Liver (tissue), 9 donors: ENCODE measurements around the gene FHDC1. TPM values are rescaled to one million over a fixed set of nuclear protein-coding genes. Genes with fewer than 3 reads are reported as not detected.

Source experiments
- DNase-seq: peaks from one replicate; pipeline ENCODE4 v3.0.0-alpha.2; 2017; ENCODE audit warnings: low spot score
- H3K27ac ChIP-seq, 2 donors: one replicate each; pipeline ENCODE4 v1.7.0; 2013; ENCODE audit warnings: inconsistent platforms in 2 of 2, low read length in 2 of 2, control low read depth in 1 of 2, low read depth in 1 of 2, mild to moderate bottlenecking in 1 of 2
- H3K27me3 ChIP-seq, 4 donors: one replicate each; pipeline versions ENCODE4 v1.6.1 to v1.7.0; 2013; ENCODE audit warnings: low read length in 3 of 4, inconsistent platforms in 1 of 4, mild to moderate bottlenecking in 1 of 4, moderate library complexity in 1 of 4; ENCODE audit not compliant: control insufficient read depth in 4 of 4, insufficient read depth in 4 of 4
- H3K36me3 ChIP-seq, 4 donors: one replicate each; pipeline versions ENCODE4 v1.6.1 to v1.7.0; 2013; ENCODE audit warnings: low read length in 3 of 4, mild to moderate bottlenecking in 3 of 4, low read depth in 1 of 4, moderate library complexity in 1 of 4; ENCODE audit not compliant: control insufficient read depth in 4 of 4, insufficient read depth in 3 of 4
- H3K4me1 ChIP-seq, 4 donors: one replicate each; pipeline versions ENCODE4 v1.6.1 to v1.7.0; 2013; ENCODE audit warnings: low read length in 3 of 4, mild to moderate bottlenecking in 3 of 4, moderate library complexity in 1 of 4; ENCODE audit not compliant: control insufficient read depth in 4 of 4, insufficient read depth in 4 of 4
- H3K4me3 ChIP-seq, 3 donors: one replicate each; pipeline versions ENCODE4 v1.6.1 to v1.7.0; 2013; ENCODE audit warnings: low read length in 3 of 3, control low read depth in 1 of 3, low read depth in 1 of 3, mild to moderate bottlenecking in 1 of 3
- H3K9ac ChIP-seq, 2 donors: one replicate each; pipeline ENCODE4 v1.7.0; 2013; ENCODE audit warnings: low read length in 2 of 2, mild to moderate bottlenecking in 2 of 2, moderate library complexity in 2 of 2, control low read depth in 1 of 2, low read depth in 1 of 2
- H3K9me3 ChIP-seq, 4 donors: one replicate each; pipeline versions ENCODE4 v1.6.1 to v1.7.0; 2013; ENCODE audit warnings: low read length in 3 of 4; ENCODE audit not compliant: control insufficient read depth in 4 of 4
- ATF3 ChIP-seq: IDR thresholded peaks from 2 replicates; pipeline ENCODE4 v1.6.1; 2016; ENCODE audit warnings: antibody characterized with exemption
- EGR1 ChIP-seq, 2 donors: IDR thresholded peaks; 2 replicates each; pipeline ENCODE4 v1.6.1; 2016 to 2018; ENCODE audit warnings: antibody characterized with exemption in 2 of 2, low read depth in 2 of 2
- FOXA1 ChIP-seq: IDR thresholded peaks from 2 replicates; pipeline ENCODE4 v1.6.1; 2016; ENCODE audit warnings: antibody characterized with exemption
- FOXA2 ChIP-seq: IDR thresholded peaks from 2 replicates; pipeline ENCODE4 v1.6.1; 2016; ENCODE audit warnings: antibody characterized with exemption
- GABPA ChIP-seq, 2 donors: IDR thresholded peaks in 1 of 2; conservative IDR thresholded peaks in 1 of 2; 2 replicates each; pipeline ENCODE4 v1.6.1; 2016; ENCODE audit warnings: antibody characterized with exemption in 2 of 2, mild to moderate bottlenecking in 1 of 2, moderate library complexity in 1 of 2
- HNF4A ChIP-seq, 2 donors: conservative IDR thresholded peaks; 2 replicates each; pipeline ENCODE4 v1.6.1; 2016; ENCODE audit warnings: antibody characterized with exemption in 2 of 2, mild to moderate bottlenecking in 2 of 2
- HNF4G ChIP-seq: IDR thresholded peaks from 2 replicates; pipeline ENCODE4 v1.6.1; 2016; ENCODE audit warnings: antibody characterized with exemption
- JUND ChIP-seq, 2 donors: IDR thresholded peaks; 2 replicates each; pipeline ENCODE4 v1.6.1; 2016; ENCODE audit warnings: antibody characterized with exemption in 2 of 2
- NR2F2 ChIP-seq: IDR thresholded peaks from 2 replicates; pipeline ENCODE4 v1.6.1; 2016; ENCODE audit warnings: antibody characterized with exemption
- RAD21 ChIP-seq, 2 donors: IDR thresholded peaks; 2 replicates each; pipeline ENCODE4 v1.6.1; 2016; ENCODE audit warnings: antibody characterized with exemption in 2 of 2, mild to moderate bottlenecking in 2 of 2
- REST ChIP-seq: IDR thresholded peaks from 2 replicates; pipeline ENCODE4 v1.6.1; 2016; ENCODE audit warnings: antibody characterized with exemption, mild to moderate bottlenecking
- RXRA ChIP-seq, 2 donors: IDR thresholded peaks; 2 replicates each; pipeline ENCODE4 v1.6.1; 2017 to 2018; ENCODE audit warnings: antibody characterized with exemption in 2 of 2, mild to moderate bottlenecking in 1 of 2
- SP1 ChIP-seq: IDR thresholded peaks from 2 replicates; pipeline ENCODE4 v1.6.1; 2018; ENCODE audit warnings: antibody characterized with exemption, mild to moderate bottlenecking
- TAF1 ChIP-seq: conservative IDR thresholded peaks from 2 replicates; pipeline ENCODE4 v1.6.1; 2016; ENCODE audit warnings: antibody characterized with exemption, mild to moderate bottlenecking
- YY1 ChIP-seq: IDR thresholded peaks from 2 replicates; pipeline ENCODE4 v1.6.1; 2016; ENCODE audit warnings: antibody characterized with exemption, mild to moderate bottlenecking
- WGBS: extraction: QIAGEN DNeasy Blood & Tissue Kit; methylation state at CpG from one replicate; pipeline ENCODE4 v1.1.7; 2013; 5-methylcytosine and 5-hydroxymethylcytosine counted together
- polyA plus RNA-seq, 2 donors: library from polyadenylated mRNA; stranded (reverse) in 1 of 2; unstranded in 1 of 2; fragments of 200-250 nt in 1 of 2; fragments of >200 nt in 1 of 2; fragmentation: Nextera tagmentation in 1 of 2; extraction: Ambion mirVana in 1 of 2; gene quantifications; one replicate each; pipeline versions ENCODE4 v1.2.1 to v1.2.3, GENCODE V29; 2013 to 2015
- total RNA-seq, 2 donors: library from RNA; depleted of rRNA; stranded (reverse); fragments of >200 nt; gene quantifications; one replicate each; pipeline ENCODE4 v1.2.3, GENCODE V29; 2014
- TF ChIP-seq, protein P1 (sequence below): fragments of 150-350 bp; IDR thresholded peaks from 2 replicates; pipeline ENCODE4 v1.5.1; 2017; ENCODE audit warnings: improper control_type of control experiment, low read depth, low read length; ENCODE audit not compliant: missing input control
- TF ChIP-seq, protein P2 (sequence below): IDR thresholded peaks from 2 replicates; pipeline ENCODE4 v1.6.1; 2016; ENCODE audit warnings: antibody characterized with exemption
- TF ChIP-seq, protein P3 (sequence below): IDR thresholded peaks from 2 replicates; pipeline ENCODE4 v1.6.1; 2016; ENCODE audit warnings: antibody characterized with exemption
- donor health status: healthy.
- donor health status: healthy.
- donor health status: healthy.
- donor health status: healthy.
- donor health status: healthy.

FHDC1 gene
- total and polyA plus RNA-seq, 4 donors: 0.06 to 33.0 (median 0.11) TPM

DNA sequence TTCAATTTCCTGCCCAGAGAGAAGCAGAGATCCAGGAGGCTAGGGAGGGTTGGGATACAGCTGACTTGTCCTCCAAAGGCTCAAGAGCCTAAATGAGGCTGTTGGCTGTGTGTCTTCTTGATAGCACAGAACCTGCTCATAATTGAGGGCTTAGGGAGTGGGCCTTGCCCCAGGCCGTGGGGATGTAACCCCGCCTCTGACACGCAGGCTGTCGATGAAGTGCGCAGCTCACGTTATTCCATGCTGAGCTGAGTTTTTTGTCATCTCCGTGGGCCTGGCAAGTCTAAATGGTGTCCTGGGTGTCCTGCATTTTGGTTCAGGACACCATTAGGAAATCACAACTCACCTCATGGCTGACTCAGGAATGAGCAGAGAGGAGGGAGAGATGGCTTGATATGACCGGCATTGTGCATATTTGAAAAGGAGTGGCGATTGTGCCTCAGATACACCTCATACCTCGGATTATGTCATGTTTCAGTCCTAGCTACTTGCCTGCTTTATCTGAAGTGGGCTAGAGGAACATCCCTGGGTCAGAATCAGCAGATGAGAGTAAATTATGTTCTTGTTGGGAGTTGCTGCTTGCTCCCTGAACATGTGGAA, 43.7 kb downstream of the FHDC1 start:
- Histone ChIP-seq H3K9ac (no peak overlapping the region), H3K9me3 (no peaks in the 10 kb centered on the region), H3K4me1 (no peaks in the 10 kb centered on the region), H3K27me3 (no peaks in the 10 kb centered on the region), H3K36me3 (no peaks in the 10 kb centered on the region), H3K27ac (no peak overlapping the region), H3K4me3 (no peak overlapping the region)
- TF ChIP-seq RXRA (IDR thresholded peaks at IDR 0.05) (no peak), NR2F2 (no peak), RAD21 (IDR thresholded peaks at IDR 0.05) (no peak), REST (no peak), HNF4A (conservative IDR thresholded peaks at IDR 0.05) (no peak), FOXA2 (no peak), EGR1 (IDR thresholded peaks at IDR 0.05; ENCODE audit: low read depth in 2 of 2) (no peak), GABPA (IDR thresholded peaks at IDR 0.05 in 1 of 2, conservative IDR thresholded peaks at IDR 0.05 in 1 of 2) (no peak), TAF1 (no peak), JUND (IDR thresholded peaks at IDR 0.05) (no peak)
- TF ChIP-seq, protein P1, sequence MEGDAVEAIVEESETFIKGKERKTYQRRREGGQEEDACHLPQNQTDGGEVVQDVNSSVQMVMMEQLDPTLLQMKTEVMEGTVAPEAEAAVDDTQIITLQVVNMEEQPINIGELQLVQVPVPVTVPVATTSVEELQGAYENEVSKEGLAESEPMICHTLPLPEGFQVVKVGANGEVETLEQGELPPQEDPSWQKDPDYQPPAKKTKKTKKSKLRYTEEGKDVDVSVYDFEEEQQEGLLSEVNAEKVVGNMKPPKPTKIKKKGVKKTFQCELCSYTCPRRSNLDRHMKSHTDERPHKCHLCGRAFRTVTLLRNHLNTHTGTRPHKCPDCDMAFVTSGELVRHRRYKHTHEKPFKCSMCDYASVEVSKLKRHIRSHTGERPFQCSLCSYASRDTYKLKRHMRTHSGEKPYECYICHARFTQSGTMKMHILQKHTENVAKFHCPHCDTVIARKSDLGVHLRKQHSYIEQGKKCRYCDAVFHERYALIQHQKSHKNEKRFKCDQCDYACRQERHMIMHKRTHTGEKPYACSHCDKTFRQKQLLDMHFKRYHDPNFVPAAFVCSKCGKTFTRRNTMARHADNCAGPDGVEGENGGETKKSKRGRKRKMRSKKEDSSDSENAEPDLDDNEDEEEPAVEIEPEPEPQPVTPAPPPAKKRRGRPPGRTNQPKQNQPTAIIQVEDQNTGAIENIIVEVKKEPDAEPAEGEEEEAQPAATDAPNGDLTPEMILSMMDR: no peak
- TF ChIP-seq, protein P2, sequence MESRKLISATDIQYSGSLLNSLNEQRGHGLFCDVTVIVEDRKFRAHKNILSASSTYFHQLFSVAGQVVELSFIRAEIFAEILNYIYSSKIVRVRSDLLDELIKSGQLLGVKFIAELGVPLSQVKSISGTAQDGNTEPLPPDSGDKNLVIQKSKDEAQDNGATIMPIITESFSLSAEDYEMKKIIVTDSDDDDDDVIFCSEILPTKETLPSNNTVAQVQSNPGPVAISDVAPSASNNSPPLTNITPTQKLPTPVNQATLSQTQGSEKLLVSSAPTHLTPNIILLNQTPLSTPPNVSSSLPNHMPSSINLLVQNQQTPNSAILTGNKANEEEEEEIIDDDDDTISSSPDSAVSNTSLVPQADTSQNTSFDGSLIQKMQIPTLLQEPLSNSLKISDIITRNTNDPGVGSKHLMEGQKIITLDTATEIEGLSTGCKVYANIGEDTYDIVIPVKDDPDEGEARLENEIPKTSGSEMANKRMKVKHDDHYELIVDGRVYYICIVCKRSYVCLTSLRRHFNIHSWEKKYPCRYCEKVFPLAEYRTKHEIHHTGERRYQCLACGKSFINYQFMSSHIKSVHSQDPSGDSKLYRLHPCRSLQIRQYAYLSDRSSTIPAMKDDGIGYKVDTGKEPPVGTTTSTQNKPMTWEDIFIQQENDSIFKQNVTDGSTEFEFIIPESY: no peak
- WGBS: 84% methylated on average over 10 of the region's 10 CpGs
- no peak for DNase-seq

- Histone ChIP-seq H3K4me3 (no peak overlapping the region), H3K9ac (no peak overlapping the region), H3K27me3 (no peaks in the 10 kb centered on the region), H3K27ac (no peak overlapping the region), H3K4me1 (no peaks in the 10 kb centered on the region), H3K9me3 (no peaks in the 10 kb centered on the region), H3K36me3 (no peaks in the 10 kb centered on the region)
- no peak for DNase-seq
- 71% methylated on average over 5 of the region's 5 CpGs for WGBS
- TF ChIP-seq FOXA1 (no peak), NR2F2 (no peak), SP1 (no peak), RAD21 (IDR thresholded peaks at IDR 0.05) (no peak), FOXA2 (no peak), HNF4A (conservative IDR thresholded peaks at IDR 0.05) (no peak), TAF1 (no peak), ATF3 (no peak), REST (no peak), RXRA (IDR thresholded peaks at IDR 0.05) (no peak), YY1 (no peak), GABPA (IDR thresholded peaks at IDR 0.05 in 1 of 2, conservative IDR thresholded peaks at IDR 0.05 in 1 of 2) (no peak), JUND (IDR thresholded peaks at IDR 0.05) (no peak), HNF4G (no peak)
- TF ChIP-seq, protein P2: no peak
- TF ChIP-seq, protein P3, sequence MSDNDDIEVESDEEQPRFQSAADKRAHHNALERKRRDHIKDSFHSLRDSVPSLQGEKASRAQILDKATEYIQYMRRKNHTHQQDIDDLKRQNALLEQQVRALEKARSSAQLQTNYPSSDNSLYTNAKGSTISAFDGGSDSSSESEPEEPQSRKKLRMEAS: no peak
Measured at GRCh38 chr4:152981278-152981677, 45.2 kb downstream of the FHDC1 start.
